ENCODE data around the gene CFAP251. TPM values are rescaled to one million over a fixed set of nuclear protein-coding genes. Genes with fewer than 3 reads are reported as not detected.

CFAP251 gene
- total RNA-seq, 1 experiment from 2014 or later: 2.6 TPM

DNA sequence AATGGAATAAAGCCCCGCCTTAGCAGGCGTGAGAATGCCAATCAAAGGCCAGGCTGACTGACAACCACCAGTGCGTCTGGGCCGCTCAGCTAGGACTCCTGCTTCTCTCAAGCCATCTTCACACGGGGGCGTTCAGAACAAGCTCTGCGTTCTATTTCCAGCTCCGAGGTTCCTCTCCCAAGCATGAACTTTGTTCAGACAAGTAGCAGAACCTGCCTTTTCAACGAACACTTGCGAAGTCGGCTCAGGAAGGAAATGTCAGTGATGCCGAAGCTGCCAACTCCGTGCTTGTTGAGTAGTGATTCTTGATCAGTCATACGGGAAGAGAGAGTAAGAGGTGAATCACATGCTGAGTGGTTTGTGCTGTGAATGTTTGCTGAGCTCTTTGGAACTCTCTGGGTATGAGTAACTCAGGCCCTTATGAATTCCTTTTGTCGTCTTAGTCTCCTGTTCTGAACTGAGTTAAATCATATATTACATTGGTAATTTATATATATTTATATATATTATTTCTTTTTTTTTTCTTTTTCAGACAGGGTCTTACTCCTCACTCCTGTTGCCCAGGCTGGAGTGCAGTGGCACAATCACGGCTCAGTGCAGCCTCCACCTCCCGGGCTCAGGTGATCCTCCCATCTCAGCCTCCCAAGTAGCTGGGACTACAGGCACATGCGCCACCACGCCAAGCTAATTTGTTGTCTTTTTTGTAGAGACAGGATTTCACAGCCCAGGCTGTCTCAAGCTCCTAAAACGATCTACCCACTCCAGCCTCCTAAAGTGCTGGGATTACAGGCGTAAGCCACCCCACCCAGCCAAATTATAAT lies 73.9 kb downstream of the CFAP251 start:
- POLR2A ChIA-PET: no interaction called here

More for the DNA sequence above, 73.9 kb downstream of the CFAP251 start:
- Histone ChIP-seq H3K27me3 (ENCODE audit: insufficient read depth, low read length) (no peaks in the 10 kb centered on the region), H3K4me2 (ENCODE audit: low read length) (no peak overlapping the region), H2AFZ (ENCODE audit: low read depth, low read length, poor library complexity, severe bottlenecking) (no peak overlapping the region), H3K79me2 (ENCODE audit: insufficient read depth, low read length) (no peaks in the 10 kb centered on the region), H3K27ac (ENCODE audit: low read depth, low read length) (no peak overlapping the region), H3K36me3 (ENCODE audit: control insufficient read depth in 1 of 2, insufficient read depth in 2 of 2, low read length in 2 of 2) (no peaks in the 10 kb centered on the region), H3K4me3 (replicated peaks in 1 of 2; ENCODE audit: low read depth in 1 of 2, low read length in 2 of 2) (no peak overlapping the region), H3K4me1 (ENCODE audit: control insufficient read depth in 1 of 2, insufficient read depth in 2 of 2, low read length in 2 of 2) (no peaks in the 10 kb centered on the region), H3K9ac (ENCODE audit: low read length) (no peak overlapping the region), H3K9me2 (ENCODE audit: insufficient read depth) (no peaks in the 10 kb centered on the region), H3K9me3 (ENCODE audit: control insufficient read depth in 1 of 2, insufficient read depth in 1 of 2, low read depth in 1 of 2, low read length in 2 of 2) (no peaks in the 10 kb centered on the region), H4K20me1 (ENCODE audit: insufficient read depth) (no peaks in the 10 kb centered on the region)
- TF ChIP-seq, protein P1, sequence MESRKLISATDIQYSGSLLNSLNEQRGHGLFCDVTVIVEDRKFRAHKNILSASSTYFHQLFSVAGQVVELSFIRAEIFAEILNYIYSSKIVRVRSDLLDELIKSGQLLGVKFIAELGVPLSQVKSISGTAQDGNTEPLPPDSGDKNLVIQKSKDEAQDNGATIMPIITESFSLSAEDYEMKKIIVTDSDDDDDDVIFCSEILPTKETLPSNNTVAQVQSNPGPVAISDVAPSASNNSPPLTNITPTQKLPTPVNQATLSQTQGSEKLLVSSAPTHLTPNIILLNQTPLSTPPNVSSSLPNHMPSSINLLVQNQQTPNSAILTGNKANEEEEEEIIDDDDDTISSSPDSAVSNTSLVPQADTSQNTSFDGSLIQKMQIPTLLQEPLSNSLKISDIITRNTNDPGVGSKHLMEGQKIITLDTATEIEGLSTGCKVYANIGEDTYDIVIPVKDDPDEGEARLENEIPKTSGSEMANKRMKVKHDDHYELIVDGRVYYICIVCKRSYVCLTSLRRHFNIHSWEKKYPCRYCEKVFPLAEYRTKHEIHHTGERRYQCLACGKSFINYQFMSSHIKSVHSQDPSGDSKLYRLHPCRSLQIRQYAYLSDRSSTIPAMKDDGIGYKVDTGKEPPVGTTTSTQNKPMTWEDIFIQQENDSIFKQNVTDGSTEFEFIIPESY (IDR thresholded peaks at IDR 0.05; ENCODE audit: extremely low read depth, insufficient replicate concordance, low read length): no peak
- TF ChIP-seq, protein P2, sequence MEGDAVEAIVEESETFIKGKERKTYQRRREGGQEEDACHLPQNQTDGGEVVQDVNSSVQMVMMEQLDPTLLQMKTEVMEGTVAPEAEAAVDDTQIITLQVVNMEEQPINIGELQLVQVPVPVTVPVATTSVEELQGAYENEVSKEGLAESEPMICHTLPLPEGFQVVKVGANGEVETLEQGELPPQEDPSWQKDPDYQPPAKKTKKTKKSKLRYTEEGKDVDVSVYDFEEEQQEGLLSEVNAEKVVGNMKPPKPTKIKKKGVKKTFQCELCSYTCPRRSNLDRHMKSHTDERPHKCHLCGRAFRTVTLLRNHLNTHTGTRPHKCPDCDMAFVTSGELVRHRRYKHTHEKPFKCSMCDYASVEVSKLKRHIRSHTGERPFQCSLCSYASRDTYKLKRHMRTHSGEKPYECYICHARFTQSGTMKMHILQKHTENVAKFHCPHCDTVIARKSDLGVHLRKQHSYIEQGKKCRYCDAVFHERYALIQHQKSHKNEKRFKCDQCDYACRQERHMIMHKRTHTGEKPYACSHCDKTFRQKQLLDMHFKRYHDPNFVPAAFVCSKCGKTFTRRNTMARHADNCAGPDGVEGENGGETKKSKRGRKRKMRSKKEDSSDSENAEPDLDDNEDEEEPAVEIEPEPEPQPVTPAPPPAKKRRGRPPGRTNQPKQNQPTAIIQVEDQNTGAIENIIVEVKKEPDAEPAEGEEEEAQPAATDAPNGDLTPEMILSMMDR (IDR thresholded peaks at IDR 0.05 in 2 of 3, conservative IDR thresholded peaks at IDR 0.05 in 1 of 3; ENCODE audit: borderline replicate concordance in 1 of 3, insufficient read depth in 1 of 3, low read depth in 2 of 3, low read length in 2 of 3): no peak
- TF ChIP-seq POLR2AphosphoS5 (IDR thresholded peaks at IDR 0.05; ENCODE audit: low read depth, low read length) (no peak), ZNF274 (IDR thresholded peaks at IDR 0.05; ENCODE audit: low read depth, low read length) (no peak), SRF (IDR thresholded peaks at IDR 0.05; ENCODE audit: low read depth) (no peak)
- RAD21 ChIA-PET (ENCODE audit: low non-redundant PET in 1 of 2, low total read pairs in 2 of 2, uncharacterized antibody in 2 of 2, unreplicated experiment in 2 of 2): no interaction called here
- DNase-seq (ENCODE audit: low read depth, low spot score): no peak
- intact Hi-C loops (cut with micrococcal nuclease): no loop called here
- CTCF ChIA-PET: no interaction called here
- no TSS peak for BruUV-seq (replicated peaks)
- no peak for ATAC-seq

All from HCT116 (cell line).